Gastrocnemius medialis (tissue), 4 donors: ENCODE results near the gene HDAC6. TPM values are rescaled to one million over a fixed set of nuclear protein-coding genes. Genes with fewer than 3 reads are reported as not detected.
"Not testable (repeated sequence)": the region's sequence is repeated elsewhere in the genome, so short reads cannot be mapped to it uniquely, and the experiment has no call there.

Experiments used
- ATAC-seq, 2 donors: fragments of 150-250 bp; one replicate each; pipeline ENCODE4 v1.9.1; 2016
- DNase-seq, 2 donors: peaks; one replicate each; pipeline ENCODE4 v3.0.0-alpha.2; 2019
- H3K27ac ChIP-seq, 4 donors: fragments of 200-600 bp; sonication (generic); 1 replicate in 1 of 4; 2 replicates in 3 of 4; pipeline ENCODE4 v1.5.1; 2016 to 2018; ENCODE audit warnings: mild to moderate bottlenecking in 2 of 4, moderate library complexity in 1 of 4
- H3K27me3 ChIP-seq, 3 donors: fragments of 200-600 bp; sonication (generic) in 2 of 3; 1 replicate in 1 of 3; 2 replicates in 2 of 3; pipeline versions ENCODE4 v1.5.1 to v1.6.0; 2016 to 2019; ENCODE audit warnings: mild to moderate bottlenecking in 1 of 3, moderate library complexity in 1 of 3
- H3K36me3 ChIP-seq, 2 donors: fragments of 200-600 bp; sonication (generic) in 1 of 2; one replicate each; pipeline ENCODE4 v1.5.1; 2017 to 2018
- H3K4me1 ChIP-seq, 2 donors: fragments of 200-600 bp; sonication (generic) in 1 of 2; one replicate each; pipeline ENCODE4 v1.5.1; 2016 to 2017; ENCODE audit warnings: mild to moderate bottlenecking in 2 of 2
- H3K4me3 ChIP-seq, 4 donors: fragments of 200-600 bp; sonication (generic) in 3 of 4; 1 replicate in 1 of 4; 2 replicates in 3 of 4; pipeline ENCODE4 v1.5.1; 2016 to 2019; ENCODE audit warnings: mild to moderate bottlenecking in 2 of 4
- H3K9me3 ChIP-seq, 3 donors: fragments of 200-600 bp; sonication (generic) in 2 of 3; 1 replicate in 1 of 3; 2 replicates in 2 of 3; pipeline ENCODE4 v1.5.1; 2016 to 2019
- POLR2A ChIP-seq, 2 donors: fragments of 450-650 bp; IDR thresholded peaks; one replicate each; pipeline ENCODE4 v1.6.1; 2017; ENCODE audit warnings: antibody characterized with exemption in 2 of 2, mild to moderate bottlenecking in 2 of 2, moderate library complexity in 2 of 2
- in situ Hi-C, 4 donors: fragments of 200-750 bp; cut with MboI; loops; one replicate each; pipeline versions ENCODE4 v1.15.0 to v1.8.0; 2017; ENCODE audit warnings: low sequenced_read_pairs in 4 of 4
- intact Hi-C: fragments of 100-400 bp; cut with DNase I; formaldehyde crosslinking; loops from one replicate; pipeline ENCODE4 v1.15.1; 2023; ENCODE audit warnings: low total_unique reads
- total RNA-seq, 4 donors: library from RNA; depleted of rRNA; stranded (reverse); fragments of >200 nt; gene quantifications; one replicate each; pipeline versions ENCODE4 v1.1.0 to v1.2.3, GENCODE V29; 2016
- TF ChIP-seq, protein P1 (sequence below), 5 experiments: fragments of 450-650 bp in 3 of 5; fragments of 200-600 bp in 2 of 5; sonication (generic) in 2 of 5; IDR thresholded peaks in 4 of 5; conservative IDR thresholded peaks in 1 of 5; 1 replicate in 4 of 5; 2 replicates in 1 of 5; pipeline ENCODE4 v1.5.1; 2016 to 2019; ENCODE audit warnings: antibody characterized with exemption in 5 of 5, mild to moderate bottlenecking in 3 of 5, moderate library complexity in 3 of 5

Gene HDAC6
- total RNA-seq, 4 donors from 2014 or later = 38.2 to 92.2 (median 61.3) TPM

DNA sequence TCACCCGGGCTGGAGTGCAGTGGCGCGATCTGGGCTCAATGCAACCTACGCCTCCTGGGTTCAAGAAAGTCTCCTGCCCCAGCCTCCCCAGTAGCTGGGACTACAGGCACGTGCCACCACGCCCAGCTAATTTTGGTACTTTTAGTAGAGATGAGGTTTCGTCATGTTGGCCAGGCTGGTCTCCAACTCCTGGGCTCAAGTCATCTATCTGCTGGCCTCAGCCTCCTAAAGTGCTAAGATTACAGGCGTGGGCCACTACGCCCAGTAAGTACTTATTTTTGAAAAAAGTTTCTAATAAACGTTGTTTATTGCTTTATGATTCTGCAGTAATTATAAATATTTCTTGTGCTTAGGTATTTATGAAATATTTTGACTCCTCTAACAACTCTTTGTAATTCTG, 37.8 kb downstream of the HDAC6 start:
- DNase-seq (no peak), ATAC-seq (no peak)
- intact Hi-C loops (no loop called here), in situ Hi-C loops (no loop called here)
- Histone ChIP-seq H3K4me3 (no peak overlapping the region), H3K36me3 (no peaks in the 10 kb centered on the region), H3K9me3 (no peaks in the 10 kb centered on the region), H3K27me3 (peaks cover 0 to 8% (median 0%) of the 10 kb centered on the region in 3 donors), H3K4me1 (no peaks in the 10 kb centered on the region), H3K27ac (no peak overlapping the region)
- TF ChIP-seq, protein P1, sequence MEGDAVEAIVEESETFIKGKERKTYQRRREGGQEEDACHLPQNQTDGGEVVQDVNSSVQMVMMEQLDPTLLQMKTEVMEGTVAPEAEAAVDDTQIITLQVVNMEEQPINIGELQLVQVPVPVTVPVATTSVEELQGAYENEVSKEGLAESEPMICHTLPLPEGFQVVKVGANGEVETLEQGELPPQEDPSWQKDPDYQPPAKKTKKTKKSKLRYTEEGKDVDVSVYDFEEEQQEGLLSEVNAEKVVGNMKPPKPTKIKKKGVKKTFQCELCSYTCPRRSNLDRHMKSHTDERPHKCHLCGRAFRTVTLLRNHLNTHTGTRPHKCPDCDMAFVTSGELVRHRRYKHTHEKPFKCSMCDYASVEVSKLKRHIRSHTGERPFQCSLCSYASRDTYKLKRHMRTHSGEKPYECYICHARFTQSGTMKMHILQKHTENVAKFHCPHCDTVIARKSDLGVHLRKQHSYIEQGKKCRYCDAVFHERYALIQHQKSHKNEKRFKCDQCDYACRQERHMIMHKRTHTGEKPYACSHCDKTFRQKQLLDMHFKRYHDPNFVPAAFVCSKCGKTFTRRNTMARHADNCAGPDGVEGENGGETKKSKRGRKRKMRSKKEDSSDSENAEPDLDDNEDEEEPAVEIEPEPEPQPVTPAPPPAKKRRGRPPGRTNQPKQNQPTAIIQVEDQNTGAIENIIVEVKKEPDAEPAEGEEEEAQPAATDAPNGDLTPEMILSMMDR (IDR thresholded peaks at IDR 0.05 in 4 of 5, conservative IDR thresholded peaks at IDR 0.05 in 1 of 5) = no peak
- no peak for TF ChIP-seq POLR2A (IDR thresholded peaks at IDR 0.05)

DNA sequence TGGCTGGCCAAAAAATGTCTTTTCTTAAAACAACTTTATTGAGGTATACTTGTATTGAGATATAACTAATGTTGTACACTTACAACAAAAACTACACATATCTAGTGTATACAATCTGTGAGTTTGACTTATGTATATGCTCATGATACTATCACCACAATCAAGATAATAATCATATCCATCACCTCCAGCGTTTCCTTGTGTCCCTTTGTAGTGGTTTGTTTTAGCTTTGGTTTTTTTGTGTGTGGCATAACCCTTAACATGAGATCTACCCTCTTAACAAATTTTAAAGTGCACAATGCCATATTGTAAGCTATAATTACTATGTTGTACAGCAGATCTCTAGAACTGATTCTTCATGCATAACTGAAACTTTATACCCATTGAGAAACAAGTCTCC, 47.0 kb downstream of the HDAC6 start:
- Histone ChIP-seq H3K36me3 (no peaks in the 10 kb centered on the region), H3K9me3 (no peaks in the 10 kb centered on the region), H3K27ac (no peak overlapping the region), H3K27me3 (peaks cover 0 to 10% (median 6%) of the 10 kb centered on the region in 3 donors), H3K4me3 (no peak overlapping the region), H3K4me1 (no peaks in the 10 kb centered on the region)
- in situ Hi-C loops (no loop called here), intact Hi-C loops (no loop called here)
- no peak for DNase-seq
- TF ChIP-seq POLR2A (IDR thresholded peaks at IDR 0.05) = no peak
- TF ChIP-seq, protein P1 (IDR thresholded peaks at IDR 0.05 in 4 of 5, conservative IDR thresholded peaks at IDR 0.05 in 1 of 5) = no peak
- no peak for ATAC-seq

GRCh38 chrX:48852857-48853256, 51.0 kb downstream of the HDAC6 start:
- in situ Hi-C loops = no loop called here
- no peaks in the 10 kb centered on the region for H3K9me3 ChIP-seq
- DNase-seq (no peak), ATAC-seq (no peak)
- H3K4me1 ChIP-seq = no peaks in the 10 kb centered on the region
- no peak overlapping the region for H3K27ac ChIP-seq
- intact Hi-C loops = no loop called here
- H3K27me3 ChIP-seq = peaks cover 0 to 10% (median 6%) of the 10 kb centered on the region in 3 donors
- TF ChIP-seq, protein P1 (IDR thresholded peaks at IDR 0.05 in 4 of 5, conservative IDR thresholded peaks at IDR 0.05 in 1 of 5) = no peak
- no peak for TF ChIP-seq POLR2A (IDR thresholded peaks at IDR 0.05)
- H3K4me3 ChIP-seq = no peak overlapping the region
- H3K36me3 ChIP-seq = no peaks in the 10 kb centered on the region

- H3K36me3 ChIP-seq, intact Hi-C loops, H3K4me3 ChIP-seq, DNase-seq, in situ Hi-C loops, H3K27me3 ChIP-seq, H3K9me3 ChIP-seq, ATAC-seq, H3K27ac ChIP-seq, H3K4me1 ChIP-seq: not testable (repeated sequence)
These were observed 51.6 kb downstream of the HDAC6 start for GRCh38 chrX:48853494-48853893.

DNA sequence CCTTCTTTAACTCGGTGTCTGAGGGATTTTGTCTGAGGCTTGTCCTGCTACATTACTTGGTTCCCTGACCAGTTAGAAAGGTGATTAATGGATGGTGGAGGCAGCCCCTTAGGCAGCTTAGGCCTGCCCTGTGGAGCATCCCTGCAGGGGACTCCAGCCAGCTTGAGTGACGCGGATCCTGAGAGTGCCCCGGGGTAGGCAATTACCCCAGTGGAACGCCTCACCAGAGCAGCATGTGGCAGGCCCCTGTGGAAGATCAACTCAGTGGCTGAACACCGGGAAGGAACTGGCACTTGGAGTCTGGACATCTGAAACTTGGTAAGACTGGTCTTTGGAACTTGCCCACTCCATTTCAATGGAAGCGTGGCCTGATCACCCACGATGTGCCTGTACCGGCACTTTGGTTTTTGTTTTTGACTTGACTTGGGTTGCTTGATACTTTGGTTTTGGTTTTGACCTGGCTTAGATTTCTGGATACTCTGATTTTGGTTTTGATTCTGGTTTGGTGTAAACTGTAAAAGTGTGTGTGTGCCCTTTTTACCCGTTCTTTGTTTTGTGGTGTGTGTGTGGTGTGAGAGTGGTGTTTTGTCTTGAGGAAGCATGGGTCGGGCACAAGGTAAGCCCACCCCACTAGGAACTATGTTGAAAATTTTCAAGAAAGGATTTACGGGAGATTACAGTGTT, 52.4 kb downstream of the HDAC6 start:
- H3K36me3 ChIP-seq, H3K4me3 ChIP-seq, DNase-seq, H3K9me3 ChIP-seq, intact Hi-C loops, H3K4me1 ChIP-seq, ATAC-seq, in situ Hi-C loops, H3K27ac ChIP-seq, H3K27me3 ChIP-seq: not testable (repeated sequence)

DNA sequence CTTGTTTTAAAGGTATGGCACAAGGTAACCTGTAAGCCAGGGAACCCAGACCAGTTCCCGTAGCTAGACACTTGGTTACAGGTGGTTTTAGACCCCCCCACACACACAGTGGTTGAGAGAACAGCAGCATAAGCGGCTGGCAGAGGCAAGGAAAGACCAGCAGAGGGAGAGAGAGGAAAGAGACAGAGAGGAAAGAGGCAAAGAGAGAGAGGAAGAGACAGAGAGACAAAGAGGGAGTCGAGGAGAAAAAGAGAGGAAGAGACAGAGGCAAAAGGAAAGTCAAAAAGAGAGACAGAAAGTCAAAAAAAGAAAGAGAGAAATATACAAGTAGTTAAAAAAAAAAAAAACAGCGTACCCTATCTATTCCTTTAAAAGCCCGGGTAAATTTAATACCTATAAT, 53.0 kb downstream of the HDAC6 start:
- intact Hi-C loops (no loop called here), in situ Hi-C loops (no loop called here)
- ATAC-seq (no peak), DNase-seq (no peak)
- H3K36me3 ChIP-seq = no peaks in the 10 kb centered on the region
- H3K9me3 ChIP-seq = no peaks in the 10 kb centered on the region
- H3K27ac ChIP-seq = no peak overlapping the region
- no peaks in the 10 kb centered on the region for H3K4me1 ChIP-seq
- H3K27me3 ChIP-seq = peaks cover 0 to 5% (median 0%) of the 10 kb centered on the region in 3 donors
- H3K4me3 ChIP-seq = no peak overlapping the region
- TF ChIP-seq, protein P1 (IDR thresholded peaks at IDR 0.05 in 4 of 5, conservative IDR thresholded peaks at IDR 0.05 in 1 of 5) = no peak
- TF ChIP-seq POLR2A (IDR thresholded peaks at IDR 0.05) = no peak
